Measurements from ENCODE around the gene PTPRT.

PTPRT gene

GRCh38 chr20:43096126-43096930, 93.4 kb downstream of the PTPRT start:
- no peak for DNase-seq

- no peak for DNase-seq
These were observed 94.7 kb downstream of the PTPRT start for GRCh38 chr20:43095034-43095433.

- no peak for DNase-seq
These were observed 97.2 kb downstream of the PTPRT start for GRCh38 chr20:43092386-43093088.

GRCh38 chr20:43068482-43068881, 121.2 kb downstream of the PTPRT start:
- DNase-seq = no peak

- no peak for DNase-seq
These were observed 123.6 kb downstream of the PTPRT start for GRCh38 chr20:43066125-43066524.

- no peak for DNase-seq
These were observed 124.4 kb downstream of the PTPRT start for GRCh38 chr20:43065299-43065698.

GRCh38 chr20:43058077-43058476, 131.6 kb downstream of the PTPRT start:
- DNase-seq = no peak

GRCh38 chr20:43057317-43057716, 132.4 kb downstream of the PTPRT start:
- no peak for DNase-seq

GRCh38 chr20:43055181-43055884, 134.4 kb downstream of the PTPRT start:
- DNase-seq = no peak

GRCh38 chr20:43052532-43052931, 137.2 kb downstream of the PTPRT start:
- DNase-seq = no peak

GRCh38 chr20:43046966-43047365, 142.7 kb downstream of the PTPRT start:
- DNase-seq = no peak

GRCh38 chr20:43043887-43044286, 145.8 kb downstream of the PTPRT start:
- DNase-seq = no peak

GRCh38 chr20:43040427-43040826, 149.3 kb downstream of the PTPRT start:
- DNase-seq = no peak

- DNase-seq = no peak
These were observed 151.9 kb downstream of the PTPRT start for GRCh38 chr20:43037605-43038309.

- DNase-seq = no peak
These were observed 154.6 kb downstream of the PTPRT start for GRCh38 chr20:43034981-43035724.

- DNase-seq = no peak
These were observed 157.2 kb downstream of the PTPRT start for GRCh38 chr20:43032459-43032858.

- DNase-seq = no peak
These were observed 160.5 kb downstream of the PTPRT start for GRCh38 chr20:43029176-43029575.

- no peak for DNase-seq
These were observed 161.2 kb downstream of the PTPRT start for GRCh38 chr20:43028470-43028869.

GRCh38 chr20:43023836-43024235, 165.9 kb downstream of the PTPRT start:
- DNase-seq = no peak

GRCh38 chr20:43022568-43022967, 167.1 kb downstream of the PTPRT start:
- DNase-seq = no peak

GRCh38 chr20:43022081-43022480, 167.6 kb downstream of the PTPRT start:
- no peak for DNase-seq
